Cerebellar nuclear complex (tissue), 1 donor: ENCODE results near the gene BHLHE41.

Source experiments
- DNase-seq, 2 experiments: peaks; one replicate each; lab custom pipeline; 2025; lab: John Stamatoyannopoulos, UW

BHLHE41 gene

GRCh38 chr12:26134540-26134939, 9.7 kb upstream of the BHLHE41 start:
- DNase-seq = no peak

GRCh38 chr12:26133521-26133920, 8.7 kb upstream of the BHLHE41 start:
- DNase-seq = no peak

GRCh38 chr12:26132866-26133265, 8.0 kb upstream of the BHLHE41 start:
- DNase-seq = no peak

- DNase-seq = no peak
These were observed 7.1 kb upstream of the BHLHE41 start for GRCh38 chr12:26131936-26132335.

GRCh38 chr12:26130728-26131127, 5.9 kb upstream of the BHLHE41 start:
- no peak for DNase-seq

- DNase-seq = no peak
These were observed 3.3 kb upstream of the BHLHE41 start for GRCh38 chr12:26128168-26128567.

GRCh38 chr12:26127404-26127803, 2.6 kb upstream of the BHLHE41 start:
- no peak for DNase-seq

GRCh38 chr12:26126340-26127284, 1.8 kb upstream of the BHLHE41 start:
- DNase-seq = peak in 1 of 2 experiments; percentile 41

- peak in 1 of 2 experiments; percentile 74 for DNase-seq
These were observed 833 bp upstream of the BHLHE41 start for GRCh38 chr12:26125400-26126339.

GRCh38 chr12:26123482-26123980, 1.3 kb downstream of the BHLHE41 start:
- no peak for DNase-seq

GRCh38 chr12:26122681-26123481, 2.0 kb downstream of the BHLHE41 start:
- peak in 1 of 2 experiments; percentile 31 for DNase-seq

GRCh38 chr12:26122061-26122680, 2.7 kb downstream of the BHLHE41 start:
- DNase-seq = no peak

GRCh38 chr12:26121323-26122060, 3.3 kb downstream of the BHLHE41 start:
- no peak for DNase-seq

GRCh38 chr12:26120561-26121274, 4.1 kb downstream of the BHLHE41 start:
- DNase-seq = no peak

- DNase-seq = peak in 1 of 2 experiments; percentile 59
These were observed 5.3 kb downstream of the BHLHE41 start for GRCh38 chr12:26119391-26119989.

GRCh38 chr12:26118308-26118707, 6.5 kb downstream of the BHLHE41 start:
- DNase-seq = no peak

GRCh38 chr12:26116829-26117715, 7.8 kb downstream of the BHLHE41 start:
- DNase-seq = no peak

GRCh38 chr12:26114720-26115401, 10.0 kb downstream of the BHLHE41 start:
- no peak for DNase-seq
